Body of pancreas (tissue), 4 donors: ENCODE measurements around the gene COPS3. TPM values are rescaled to one million over a fixed set of nuclear protein-coding genes. Genes with fewer than 3 reads are reported as not detected.

Experiments used
- ATAC-seq: fragments of 150-250 bp; one replicate; pipeline ENCODE4 v1.9.1; 2016
- DNase-seq, 4 donors: peaks; one replicate each; pipeline ENCODE4 v3.0.0-alpha.2; 2019
- H3K27ac ChIP-seq, 4 donors: fragments of 200-600 bp; sonication (generic); 1 replicate in 3 of 4; 2 replicates in 1 of 4; pipeline versions ENCODE4 v1.5.1 to v1.6.1; 2016 to 2019; ENCODE audit warnings: mild to moderate bottlenecking in 1 of 4, mixed read lengths in 1 of 4, moderate library complexity in 1 of 4
- H3K27me3 ChIP-seq, 2 donors: fragments of 200-600 bp; sonication (generic); one replicate each; pipeline ENCODE4 v1.6.0; 2016; ENCODE audit warnings: mild to moderate bottlenecking in 1 of 2
- H3K36me3 ChIP-seq, 2 donors: fragments of 200-600 bp; sonication (generic); replicated peaks in 1 of 2; 2 replicates each; pipeline ENCODE4 v1.5.1; 2016; ENCODE audit warnings: low read depth in 2 of 2; ENCODE audit not compliant: insufficient read depth in 1 of 2
- H3K4me1 ChIP-seq: fragments of 200-600 bp; sonication (generic); one replicate; pipeline ENCODE4 v1.6.0; 2016
- H3K4me3 ChIP-seq, 2 donors: fragments of 200-600 bp; sonication (generic); 1 replicate in 1 of 2; 2 replicates in 1 of 2; pipeline ENCODE4 v1.5.1; 2016 to 2019
- H3K9me3 ChIP-seq, 3 donors: fragments of 200-600 bp; sonication (generic); 1 replicate in 2 of 3; 2 replicates in 1 of 3; pipeline ENCODE4 v1.5.1; 2016
- POLR2A ChIP-seq, 3 donors: fragments of 450-650 bp; IDR thresholded peaks; one replicate each; pipeline ENCODE4 v1.6.1; 2016; ENCODE audit warnings: antibody characterized with exemption in 3 of 3, mild to moderate bottlenecking in 2 of 3
- WGBS, 2 donors: methylation state at CpG; one replicate each; pipeline ENCODE4 v1.1.5; 2017; 5-methylcytosine and 5-hydroxymethylcytosine counted together
- intact Hi-C: fragments of 100-400 bp; cut with DNase I; formaldehyde crosslinking; loops from one replicate; pipeline ENCODE4 v1.15.1; 2023
- total RNA-seq, 2 donors: library from RNA; depleted of rRNA; stranded (reverse); fragments of >200 nt; gene quantifications; one replicate each; pipeline ENCODE4 v1.1.0, GENCODE V29; 2016
- TF ChIP-seq, protein P1 (sequence below), 7 experiments: fragments of 450-650 bp in 4 of 7; fragments of 200-600 bp in 3 of 7; sonication (generic) in 3 of 7; IDR thresholded peaks; one replicate each; pipeline ENCODE4 v1.5.1; 2016 to 2019; ENCODE audit warnings: antibody characterized with exemption in 7 of 7

COPS3 gene
- total RNA-seq, 2 donors from 2014 or later, result 23.1 to 29.8 TPM

DNA sequence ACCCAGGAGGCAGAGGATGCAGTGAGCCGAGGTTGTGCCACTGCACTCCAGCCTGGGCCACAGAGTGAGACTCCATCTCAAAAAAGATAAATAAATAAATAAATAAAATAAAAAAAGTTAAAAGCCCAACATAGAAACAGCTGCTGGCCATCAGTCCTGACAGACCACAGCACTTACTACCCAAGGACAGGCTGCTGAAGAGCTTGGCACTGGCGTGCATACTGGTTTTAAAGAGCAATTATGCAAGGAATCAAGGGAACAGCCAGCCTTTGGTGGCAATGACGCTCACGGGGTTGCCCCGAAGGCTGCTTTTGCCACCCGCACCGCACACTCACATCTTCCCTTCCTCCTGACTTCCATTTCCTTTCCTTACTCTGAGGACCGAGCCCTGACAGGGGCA is 79.1 kb downstream of the COPS3 start:
- DNase-seq (no peak), ATAC-seq (no peak)
- intact Hi-C loops, result loop anchor here (10.0 kb wide), 1 partner anchor 197 kb away; no protein-coding TSS in a partner anchor
- peaks cover 34% of the 10 kb centered on the region for H3K4me1 ChIP-seq
- H3K4me3 ChIP-seq, result no peak overlapping the region
- H3K27me3 ChIP-seq, result no peaks in the 10 kb centered on the region
- H3K36me3 ChIP-seq, result no peaks in the 10 kb centered on the region
- 85 to 87% methylated on average over 8 of the region's 8 CpGs for WGBS, 2 donors
- no peaks in the 10 kb centered on the region for H3K9me3 ChIP-seq
- no peak overlapping the region for H3K27ac ChIP-seq
- no peak for TF ChIP-seq POLR2A (IDR thresholded peaks at IDR 0.05)
- TF ChIP-seq, protein P1, sequence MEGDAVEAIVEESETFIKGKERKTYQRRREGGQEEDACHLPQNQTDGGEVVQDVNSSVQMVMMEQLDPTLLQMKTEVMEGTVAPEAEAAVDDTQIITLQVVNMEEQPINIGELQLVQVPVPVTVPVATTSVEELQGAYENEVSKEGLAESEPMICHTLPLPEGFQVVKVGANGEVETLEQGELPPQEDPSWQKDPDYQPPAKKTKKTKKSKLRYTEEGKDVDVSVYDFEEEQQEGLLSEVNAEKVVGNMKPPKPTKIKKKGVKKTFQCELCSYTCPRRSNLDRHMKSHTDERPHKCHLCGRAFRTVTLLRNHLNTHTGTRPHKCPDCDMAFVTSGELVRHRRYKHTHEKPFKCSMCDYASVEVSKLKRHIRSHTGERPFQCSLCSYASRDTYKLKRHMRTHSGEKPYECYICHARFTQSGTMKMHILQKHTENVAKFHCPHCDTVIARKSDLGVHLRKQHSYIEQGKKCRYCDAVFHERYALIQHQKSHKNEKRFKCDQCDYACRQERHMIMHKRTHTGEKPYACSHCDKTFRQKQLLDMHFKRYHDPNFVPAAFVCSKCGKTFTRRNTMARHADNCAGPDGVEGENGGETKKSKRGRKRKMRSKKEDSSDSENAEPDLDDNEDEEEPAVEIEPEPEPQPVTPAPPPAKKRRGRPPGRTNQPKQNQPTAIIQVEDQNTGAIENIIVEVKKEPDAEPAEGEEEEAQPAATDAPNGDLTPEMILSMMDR (IDR thresholded peaks at IDR 0.05), result no peak

DNA sequence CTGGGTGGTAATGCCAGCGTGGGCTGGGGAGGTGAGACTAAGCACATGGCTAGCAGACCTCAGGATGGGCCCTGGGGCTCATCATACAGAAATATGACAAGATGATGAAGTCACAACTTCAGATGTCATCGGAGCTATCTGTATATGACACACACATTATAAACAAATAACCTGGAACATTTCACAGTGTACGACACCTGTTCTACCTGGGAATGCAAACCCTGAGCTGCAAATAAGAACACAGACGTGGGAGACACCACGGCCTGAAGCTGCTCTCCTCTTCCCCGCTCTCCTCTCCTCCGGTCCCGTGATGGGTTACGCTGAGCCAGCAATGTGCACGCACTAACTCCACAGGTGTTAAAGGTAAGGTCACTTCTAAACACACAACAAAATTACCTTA is 79.8 kb downstream of the COPS3 start:
- DNase-seq, result no peak
- H3K27ac ChIP-seq, result no peak overlapping the region

DNA sequence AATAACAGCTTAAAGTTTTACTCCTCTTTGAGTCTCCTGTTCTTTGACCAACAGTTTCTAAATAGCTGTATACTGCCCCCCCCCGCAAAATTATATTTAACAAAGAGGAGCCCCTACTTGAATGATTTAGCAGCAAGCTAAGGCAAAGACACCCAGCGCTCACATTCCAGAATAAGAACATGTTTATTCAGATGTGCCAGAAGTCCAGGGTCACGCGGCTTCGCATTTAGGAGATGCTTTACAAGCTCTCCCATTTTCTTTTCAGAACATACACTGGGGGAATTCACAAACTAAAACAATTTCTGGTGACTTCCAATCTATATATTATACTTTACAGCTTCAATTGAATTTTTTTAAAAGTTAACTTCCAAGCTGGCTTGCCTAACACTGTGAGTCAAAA is 80.2 kb downstream of the COPS3 start:
- ATAC-seq, result no peak
- H3K9me3 ChIP-seq, result no peaks in the 10 kb centered on the region
- WGBS, 2 donors, result 75 to 77% methylated on average over 5 of the region's 5 CpGs
- no peak for TF ChIP-seq POLR2A (IDR thresholded peaks at IDR 0.05)
- TF ChIP-seq, protein P1 (IDR thresholded peaks at IDR 0.05), result no peak
- intact Hi-C loops, result loop anchor here (10.0 kb wide), 1 partner anchor 196 kb away; no protein-coding TSS in a partner anchor
- H3K27ac ChIP-seq, result no peak overlapping the region
- peaks cover 25% of the 10 kb centered on the region for H3K4me1 ChIP-seq
- no peak overlapping the region for H3K4me3 ChIP-seq
- no peaks in the 10 kb centered on the region for H3K27me3 ChIP-seq
- H3K36me3 ChIP-seq, result no peaks in the 10 kb centered on the region
- no peak for DNase-seq

More for the DNA sequence above, 79.8 kb downstream of the COPS3 start:
- no peaks in the 10 kb centered on the region for H3K36me3 ChIP-seq
- intact Hi-C loops, result loop anchor here (10.0 kb wide), 1 partner anchor 196 kb away; no protein-coding TSS in a partner anchor
- no peaks in the 10 kb centered on the region for H3K27me3 ChIP-seq
- ATAC-seq, result no peak
- 81 to 83% methylated on average over 10 of the region's 10 CpGs for WGBS, 2 donors
- H3K4me3 ChIP-seq, result no peak overlapping the region
- peaks cover 30% of the 10 kb centered on the region for H3K4me1 ChIP-seq
- no peaks in the 10 kb centered on the region for H3K9me3 ChIP-seq
- no peak for TF ChIP-seq POLR2A (IDR thresholded peaks at IDR 0.05)
- TF ChIP-seq, protein P1 (IDR thresholded peaks at IDR 0.05), result no peak

DNA sequence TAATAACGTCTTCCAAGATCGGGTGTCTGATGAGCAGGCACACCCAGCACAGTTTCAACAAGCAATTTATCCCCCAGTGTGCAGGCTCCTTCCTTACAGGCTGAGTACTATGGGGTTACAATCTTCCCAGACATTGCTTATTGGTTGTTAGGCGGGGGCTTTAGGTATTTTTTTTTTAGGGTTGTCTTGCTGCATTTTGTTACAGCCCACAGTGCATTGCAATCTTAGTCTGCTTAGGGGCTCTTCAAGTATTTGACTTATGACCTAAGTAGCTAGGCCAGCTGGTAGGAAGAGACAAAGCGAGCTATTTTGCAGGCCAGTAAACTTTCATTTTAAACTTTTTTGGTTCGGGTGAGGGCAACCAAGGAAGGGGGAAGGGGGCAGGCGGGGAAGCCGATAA is 80.7 kb downstream of the COPS3 start:
- intact Hi-C loops, result loop anchor here (10.0 kb wide), 1 partner anchor 196 kb away; no protein-coding TSS in a partner anchor
- no peak overlapping the region for H3K4me3 ChIP-seq
- no peaks in the 10 kb centered on the region for H3K36me3 ChIP-seq
- ATAC-seq, result no peak
- H3K27ac ChIP-seq, result no peak overlapping the region
- TF ChIP-seq POLR2A (IDR thresholded peaks at IDR 0.05), result no peak
- TF ChIP-seq, protein P1 (IDR thresholded peaks at IDR 0.05), result no peak
- H3K27me3 ChIP-seq, result no peaks in the 10 kb centered on the region
- H3K9me3 ChIP-seq, result no peaks in the 10 kb centered on the region
- DNase-seq, result no peak
- peaks cover 20% of the 10 kb centered on the region for H3K4me1 ChIP-seq
- 79 to 85% methylated on average over 7 of the region's 7 CpGs for WGBS, 2 donors

DNA sequence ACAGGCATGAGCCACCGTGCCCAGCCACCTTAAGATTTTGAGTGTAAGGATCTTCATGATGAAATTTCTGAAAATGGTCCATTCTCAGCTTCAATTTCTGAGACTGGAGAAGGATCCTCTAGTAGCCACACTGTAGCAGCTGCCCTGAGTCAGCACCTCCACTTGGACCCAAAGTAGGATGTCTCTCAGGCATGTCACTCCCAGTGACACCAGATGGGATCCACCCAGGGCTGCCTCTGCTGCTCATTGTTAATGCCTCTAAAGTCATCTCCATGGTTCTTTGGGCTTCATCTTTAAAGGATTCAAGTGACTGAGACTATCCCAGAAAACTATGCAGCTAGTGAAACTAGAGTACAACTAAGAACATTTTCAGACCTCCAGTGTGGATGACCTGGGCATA is 82.8 kb downstream of the COPS3 start:
- Histone ChIP-seq H3K36me3 (no peaks in the 10 kb centered on the region), H3K27me3 (no peaks in the 10 kb centered on the region), H3K27ac (no peak overlapping the region), H3K9me3 (no peaks in the 10 kb centered on the region), H3K4me1 (no peaks in the 10 kb centered on the region), H3K4me3 (no peak overlapping the region)
- 90 to 100% methylated on average over 1 of the region's 1 CpG for WGBS, 2 donors
- no peak for DNase-seq
- intact Hi-C loops, result no loop called here
- TF ChIP-seq POLR2A (IDR thresholded peaks at IDR 0.05), result no peak
- TF ChIP-seq, protein P1 (IDR thresholded peaks at IDR 0.05), result no peak
- ATAC-seq, result no peak
